AG04450 (cell line): ENCODE results near the gene SLC36A4. TPM values are rescaled to one million over a fixed set of nuclear protein-coding genes. Genes with fewer than 3 reads are reported as not detected.

Source experiments
- CTCF ChIA-PET: fragments of 300-600, 350-600 bp; formaldehyde crosslinking; extraction: SDS; loops from one replicate; lab custom pipeline; 2022; ENCODE audit warnings: antibody characterized with exemption, inconsistent platforms; lab: Charles Lee
- POLR2A ChIA-PET: fragments of 350-600 bp; formaldehyde crosslinking; extraction: SDS; loops from one replicate; lab custom pipeline; 2021; ENCODE audit warnings: antibody characterized with exemption, inconsistent platforms; lab: Yijun Ruan, JAX
- DNase-seq: peaks from one replicate; pipeline ENCODE4 v3.0.0-alpha.2; 2011; ENCODE audit warnings: low read depth, low spot score
- H3K27ac ChIP-seq: one replicate; pipeline ENCODE4 v1.5.1; 2012; ENCODE audit warnings: low read depth, low read length, control low read depth
- H3K27me3 ChIP-seq: one replicate; pipeline ENCODE4 v1.6.0; 2012; ENCODE audit warnings: low read length; ENCODE audit not compliant: control insufficient read depth, insufficient read depth
- H3K4me3 ChIP-seq: 2 replicates; pipeline ENCODE4 v1.5.1; 2011; ENCODE audit warnings: mild to moderate bottlenecking, low read depth, low read length, control low read depth
- H3K9me3 ChIP-seq: 2 replicates; pipeline ENCODE4 v1.5.1; 2012; ENCODE audit warnings: low read length; ENCODE audit not compliant: control insufficient read depth, insufficient read depth
- CTCF ChIP-seq: IDR thresholded peaks from 2 replicates; pipeline ENCODE4 v1.5.1; 2011; ENCODE audit warnings: low read depth, low read length, control low read depth, inconsistent platforms
- polyA plus RNA-seq: library from polyadenylated mRNA; depleted of rRNA; stranded (reverse); fragments of >200 nt; gene quantifications from 2 replicates; pipeline ENCODE4 v1.2.3, GENCODE V29; 2011

The SLC36A4 gene
- polyA plus RNA-seq, 1 experiment = 17.7 TPM

- POLR2A ChIA-PET = no interaction called here
- no peak overlapping the region for H3K4me3 ChIP-seq
- CTCF ChIA-PET = interaction anchor here (1.6 kb wide), 1 partner anchor 14 kb away, joined by 9 read pairs; no protein-coding TSS in a partner anchor
- no peaks in the 10 kb centered on the region for H3K27me3 ChIP-seq
- H3K9me3 ChIP-seq = no peaks in the 10 kb centered on the region
- no peak for DNase-seq
- no peak overlapping the region for H3K27ac ChIP-seq
- no peak for TF ChIP-seq CTCF
Measured at GRCh38 chr11:93155738-93156137, 42.1 kb downstream of the SLC36A4 start.

GRCh38 chr11:93145390-93145915, 52.3 kb downstream of the SLC36A4 start:
- Histone ChIP-seq H3K4me3 (no peak overlapping the region), H3K27me3 (no peaks in the 10 kb centered on the region), H3K27ac (no peak overlapping the region), H3K9me3 (no peaks in the 10 kb centered on the region)
- no peak for DNase-seq
- ChIA-PET POLR2A (no interaction called here), CTCF (interaction anchor here (1.1 to 3.1 kb wide), 5 partner anchors 16 to 204 kb away, joined by 3 to 19 read pairs (median 5); no protein-coding TSS in a partner anchor)
- no peak for TF ChIP-seq CTCF

- Histone ChIP-seq H3K27ac (no peak overlapping the region), H3K27me3 (no peaks in the 10 kb centered on the region), H3K9me3 (no peaks in the 10 kb centered on the region), H3K4me3 (no peak overlapping the region)
- no peak for TF ChIP-seq CTCF
- ChIA-PET POLR2A (no interaction called here), CTCF (no interaction called here)
- DNase-seq = no peak
Measured at GRCh38 chr11:93143800-93144199, 54.0 kb downstream of the SLC36A4 start.

GRCh38 chr11:93143186-93143585, 54.6 kb downstream of the SLC36A4 start:
- Histone ChIP-seq H3K4me3 (no peak overlapping the region), H3K27ac (no peak overlapping the region), H3K9me3 (no peaks in the 10 kb centered on the region), H3K27me3 (no peaks in the 10 kb centered on the region)
- ChIA-PET CTCF (no interaction called here), POLR2A (no interaction called here)
- no peak for TF ChIP-seq CTCF
- DNase-seq = no peak

GRCh38 chr11:93133488-93134109, 64.2 kb downstream of the SLC36A4 start:
- H3K4me3 ChIP-seq = 0 out of 2 replicates have a peak overlapping the region, but pooled peaks have one; percentile 1
- H3K27ac ChIP-seq = peak overlapping the region; percentile 54
- no peaks in the 10 kb centered on the region for H3K9me3 ChIP-seq
- peak; percentile 50 for DNase-seq
- CTCF ChIA-PET = no interaction called here
- H3K27me3 ChIP-seq = no peaks in the 10 kb centered on the region
- TF ChIP-seq CTCF = no peak
- POLR2A ChIA-PET = no interaction called here
